GM12878 (cell line): ENCODE measurements around the gene KIF1C. TPM values are rescaled to one million over a fixed set of nuclear protein-coding genes. Genes with fewer than 3 reads are reported as not detected.

Experiments
- ATF2 ChIP-seq: IDR thresholded peaks from 2 replicates; pipeline ENCODE4 v1.6.1; 2012; ENCODE audit warnings: low read length, inconsistent platforms
- BCL11A ChIP-seq: IDR thresholded peaks from 2 replicates; pipeline ENCODE4 v1.6.1; 2011; ENCODE audit warnings: low read depth, low read length
- BRCA1 ChIP-seq: IDR thresholded peaks from 2 replicates; pipeline ENCODE4 v1.6.1; 2011; ENCODE audit warnings: low read depth, low read length, improper control_type of control experiment
- CHD1 ChIP-seq: IDR thresholded peaks from 2 replicates; pipeline ENCODE4 v1.6.1; 2012; ENCODE audit warnings: low read depth, low read length, improper control_type of control experiment
- CHD4 ChIP-seq: fragments of 200-600 bp; sonication (generic); IDR thresholded peaks from 2 replicates; pipeline ENCODE4 v1.6.1; 2016; ENCODE audit warnings: mild to moderate bottlenecking
- E2F4 ChIP-seq: IDR thresholded peaks from 2 replicates; pipeline ENCODE4 v1.6.1; 2012; ENCODE audit warnings: low read depth, low read length, improper control_type of control experiment
- ESRRA ChIP-seq: IDR thresholded peaks from 2 replicates; pipeline ENCODE4 v1.6.1; 2012; ENCODE audit warnings: mild to moderate bottlenecking, low read length, improper control_type of control experiment
- FOXK2 ChIP-seq: fragments of 450-650 bp; IDR thresholded peaks from 2 replicates; pipeline ENCODE4 v1.6.1; 2017; ENCODE audit warnings: mild to moderate bottlenecking, moderate library complexity
- GATAD2B ChIP-seq: fragments of 450-650 bp; conservative IDR thresholded peaks from 2 replicates; pipeline ENCODE4 v1.6.1; 2017; ENCODE audit warnings: low read depth, mild to moderate bottlenecking, moderate library complexity
- HDAC6 ChIP-seq: fragments of 200-600 bp; sonication (generic); IDR thresholded peaks from one replicate; pipeline ENCODE4 v1.8.0; 2017; ENCODE audit warnings: antibody characterized with exemption; ENCODE audit not compliant: unreplicated experiment
- JUND ChIP-seq: IDR thresholded peaks from 2 replicates; pipeline ENCODE4 v1.6.1; 2012; ENCODE audit warnings: low read depth, mild to moderate bottlenecking, low read length, improper control_type of control experiment, moderate library complexity
- KAT2A ChIP-seq: conservative IDR thresholded peaks from 2 replicates; pipeline ENCODE4 v1.6.1; 2011; ENCODE audit warnings: low read depth, low read length; ENCODE audit not compliant: control insufficient read depth
- MAX ChIP-seq: IDR thresholded peaks from 2 replicates; pipeline ENCODE4 v1.6.1; 2012; ENCODE audit warnings: low read depth, low read length, improper control_type of control experiment
- MEF2A ChIP-seq: IDR thresholded peaks from 2 replicates; pipeline ENCODE4 v1.6.1; 2011; ENCODE audit warnings: low read depth, mild to moderate bottlenecking, low read length, moderate library complexity; ENCODE audit not compliant: insufficient read depth
- MXI1 ChIP-seq: fragments of 150-350 bp; IDR thresholded peaks from 2 replicates; pipeline ENCODE4 v1.6.1; 2011; ENCODE audit warnings: low read depth, mild to moderate bottlenecking, inconsistent platforms, low read length, improper control_type of control experiment
- NR2C2 ChIP-seq: IDR thresholded peaks from 2 replicates; pipeline ENCODE4 v1.6.1; 2011; ENCODE audit warnings: borderline replicate concordance, low read depth; ENCODE audit not compliant: control insufficient read depth, insufficient read length
- PAX5 ChIP-seq: IDR thresholded peaks from 2 replicates; pipeline ENCODE4 v1.6.1; 2011; ENCODE audit warnings: low read depth, low read length, borderline replicate concordance
- PRDM15 ChIP-seq: fragments of 450-650 bp; formaldehyde crosslinking; IDR thresholded peaks from 2 replicates; pipeline ENCODE4 v1.4.0; 2020; ENCODE audit warnings: mild to moderate bottlenecking, moderate library complexity
- RB1 ChIP-seq: fragments of 450-650 bp; formaldehyde crosslinking; IDR thresholded peaks from 2 replicates; pipeline ENCODE4 v1.6.1; 2017; ENCODE audit warnings: mild to moderate bottlenecking, borderline replicate concordance
- RBBP5 ChIP-seq: fragments of 200-600 bp; sonication (generic); conservative IDR thresholded peaks from 2 replicates; pipeline ENCODE4 v1.6.1; 2016
- SIX5 ChIP-seq: IDR thresholded peaks from 2 replicates; pipeline ENCODE4 v1.6.1; 2011; ENCODE audit warnings: mild to moderate bottlenecking, low read depth, low read length, moderate library complexity; ENCODE audit not compliant: severe bottlenecking
- SMAD1 ChIP-seq: fragments of 450-650 bp; IDR thresholded peaks from 2 replicates; pipeline ENCODE4 v1.6.1; 2018; ENCODE audit warnings: mild to moderate bottlenecking, low read depth; ENCODE audit not compliant: partially characterized antibody
- TAF1 ChIP-seq: IDR thresholded peaks from 2 replicates; pipeline ENCODE4 v1.6.1; 2011; ENCODE audit warnings: mild to moderate bottlenecking, low read depth, low read length, borderline replicate concordance
- TARDBP ChIP-seq: IDR thresholded peaks from 2 replicates; pipeline ENCODE4 v1.6.1; 2016; ENCODE audit warnings: borderline replicate concordance
- TCF12 ChIP-seq: IDR thresholded peaks from 2 replicates; pipeline ENCODE4 v1.6.1; 2011; ENCODE audit warnings: low read depth, mild to moderate bottlenecking, low read length
- ZNF217 ChIP-seq: fragments of 450-650 bp; IDR thresholded peaks from 2 replicates; pipeline ENCODE4 v1.6.1; 2017; ENCODE audit warnings: antibody characterized with exemption, mild to moderate bottlenecking
- ZNF24 ChIP-seq: fragments of 450-650 bp; IDR thresholded peaks from 2 replicates; pipeline ENCODE4 v1.6.1; 2017; ENCODE audit warnings: antibody characterized with exemption, mild to moderate bottlenecking
- polyA plus RNA-seq, 11 experiments: library from polyadenylated mRNA; depleted of rRNA in 4 of 11; unstranded in 6 of 11; stranded (reverse) in 5 of 11; fragments of >200 nt; fragmentation: Nextera tagmentation in 4 of 11; fragmentation: Illumina TruSeq in 1 of 11; extraction: Ambion mirVana in 4 of 11; extraction: Trizol in 1 of 11; gene quantifications; 1 replicate in 1 of 11; 2 replicates in 10 of 11; pipeline versions ENCODE4 v1.2.1 to v1.2.3, GENCODE V29; 2011 to 2016; ENCODE audit warnings: inconsistent platforms in 2 of 11, missing spikeins in 2 of 11, low read depth in 1 of 11
- total RNA-seq, 4 experiments: library from RNA; depleted of rRNA in 3 of 4; stranded (reverse); fragments of >200 nt in 3 of 4; fragmentation: Illumina TruSeq in 1 of 4; extraction: Trizol in 1 of 4; gene quantifications; 2 replicates each; pipeline versions ENCODE4 v1.2.1 to v1.2.3, GENCODE V29; 2013 to 2021

Gene KIF1C
- total and polyA plus RNA-seq, 10 of the 15 experiments (the other 5 are each of a cell fraction or from before 2014, with no cell fraction given): 1.4 to 65.9 (median 21.1) TPM

- TF ChIP-seq GATAD2B (no peak), BRCA1 (no peak), E2F4 (no peak), TARDBP (no peak), KAT2A (no peak), ATF2 (no peak), CHD4 (no peak), ZNF217 (no peak), RBBP5 (no peak), NR2C2 (no peak), MAX (no peak), ZNF24 (no peak), RB1 (no peak), TCF12 (no peak), PAX5 (peak; percentile 8; the same call in 1 of the 2 replicates), MEF2A (no peak), ESRRA (no peak), JUND (no peak), MXI1 (no peak; the same call in 1 of the 2 replicates), SIX5 (no peak), CHD1 (0 out of 2 replicates have a peak, but pooled peaks have one; percentile 60), BCL11A (no peak), TAF1 (no peak), HDAC6 (no peak), SMAD1 (no peak), FOXK2 (0 out of 2 replicates have a peak, but pooled peaks have one; percentile 46), PRDM15 (CRISPR knock-in tag) (no peak)
Observed at GRCh38 chr17:4966844-4967538, 30.8 kb upstream of the KIF1C start (continued).
